Caco-2 (cell line): ENCODE data around the gene RNH1. TPM values are rescaled to one million over a fixed set of nuclear protein-coding genes. Genes with fewer than 3 reads are reported as not detected.
A peak's percentile ranks its signal among the peaks of the same experiment; 100 is the strongest.

Experiments used
- BruUV-seq: library from RNA; stranded (reverse); fragments of 400-500 nt; replicated peaks from 2 replicates; lab custom pipeline; 2021; lab: Mats Ljungman, UMichigan
- CTCF ChIA-PET: fragments of 300-600 bp; sonication (Branson Sonifier 250); formaldehyde crosslinking; loops from one replicate; lab custom pipeline; 2022; ENCODE audit warnings: antibody characterized with exemption; lab: Charles Lee
- POLR2A ChIA-PET: fragments of 300-600 bp; sonication (Branson Sonifier 250); formaldehyde crosslinking; loops from one replicate; lab custom pipeline; 2022; ENCODE audit warnings: antibody characterized with exemption; lab: Charles Lee
- DNase-seq, 2 experiments: peaks; one replicate each; pipeline versions ENCODE4 v3.0.0 to v3.0.0-alpha.2; 2020 to 2022
- H3K27me3 ChIP-seq: replicated peaks from 2 replicates; pipeline ENCODE4 v1.6.0; 2011; ENCODE audit warnings: low read length; ENCODE audit not compliant: control insufficient read depth, insufficient read depth
- H3K36me3 ChIP-seq: 2 replicates; pipeline ENCODE4 v1.5.1; 2011; ENCODE audit warnings: low read length; ENCODE audit not compliant: control insufficient read depth, insufficient read depth
- H3K4me1 ChIP-seq: fragments of 250-450 bp; sonication (Bioruptor Pico); 2 replicates; pipeline ENCODE4 v1.5.1; 2020; ENCODE audit warnings: mild to moderate bottlenecking
- H3K4me3 ChIP-seq: 2 replicates; pipeline ENCODE4 v1.5.1; 2011; ENCODE audit warnings: low read depth, mild to moderate bottlenecking, control low read depth, low read length
- H3K9me3 ChIP-seq: fragments of 250-450 bp; sonication (Bioruptor Pico); 2 replicates; pipeline ENCODE4 v1.5.1; 2020; ENCODE audit warnings: mild to moderate bottlenecking, moderate library complexity
- H3K27ac Mint-ChIP-seq: one replicate; pipeline ENCODE4 v1.8.0; 2022; ENCODE audit warnings: mixed read lengths; ENCODE audit not compliant: unreplicated experiment
- H3K27me3 Mint-ChIP-seq: one replicate; pipeline ENCODE4 v1.8.0; 2022; ENCODE audit warnings: mixed read lengths; ENCODE audit not compliant: insufficient read depth, unreplicated experiment
- H3K36me3 Mint-ChIP-seq: one replicate; pipeline ENCODE4 v1.8.0; 2022; ENCODE audit warnings: mild to moderate bottlenecking, mixed read lengths; ENCODE audit not compliant: insufficient read depth, unreplicated experiment
- H3K4me1 Mint-ChIP-seq: one replicate; pipeline ENCODE4 v1.8.0; 2022; ENCODE audit warnings: low read depth, mixed read lengths; ENCODE audit not compliant: unreplicated experiment
- H3K4me3 Mint-ChIP-seq: one replicate; pipeline ENCODE4 v1.8.0; 2022; ENCODE audit warnings: mild to moderate bottlenecking, moderate library complexity, mixed read lengths; ENCODE audit not compliant: unreplicated experiment
- H3K9me3 Mint-ChIP-seq: one replicate; pipeline ENCODE4 v1.8.0; 2022; ENCODE audit warnings: mixed read lengths; ENCODE audit not compliant: unreplicated experiment
- CTCF ChIP-seq, 2 experiments: fragments of 200-600 bp in 1 of 2; IDR thresholded peaks; 1 replicate in 1 of 2; 2 replicates in 1 of 2; pipeline versions ENCODE4 v1.5.1 to v1.8.0; 2011 to 2022; ENCODE audit warnings: antibody characterized with exemption in 1 of 2, control low read depth in 1 of 2, inconsistent platforms in 1 of 2, low read depth in 1 of 2, low read length in 1 of 2, mild to moderate bottlenecking in 1 of 2, moderate library complexity in 1 of 2; ENCODE audit not compliant: insufficient read depth in 1 of 2, severe bottlenecking in 1 of 2, unreplicated experiment in 1 of 2
- intact Hi-C: fragments of 100-400 bp; cut with micrococcal nuclease; formaldehyde crosslinking; loops from one replicate; pipeline ENCODE4 v1.10.0; 2022; ENCODE audit not compliant: unreplicated experiment
- total RNA-seq: library from RNA; stranded (reverse); gene quantifications from 2 replicates; pipeline ENCODE4 v1.2.3, GENCODE V29; 2022

Gene RNH1
- total RNA-seq, 1 experiment from 2014 or later: 136 TPM

DNA sequence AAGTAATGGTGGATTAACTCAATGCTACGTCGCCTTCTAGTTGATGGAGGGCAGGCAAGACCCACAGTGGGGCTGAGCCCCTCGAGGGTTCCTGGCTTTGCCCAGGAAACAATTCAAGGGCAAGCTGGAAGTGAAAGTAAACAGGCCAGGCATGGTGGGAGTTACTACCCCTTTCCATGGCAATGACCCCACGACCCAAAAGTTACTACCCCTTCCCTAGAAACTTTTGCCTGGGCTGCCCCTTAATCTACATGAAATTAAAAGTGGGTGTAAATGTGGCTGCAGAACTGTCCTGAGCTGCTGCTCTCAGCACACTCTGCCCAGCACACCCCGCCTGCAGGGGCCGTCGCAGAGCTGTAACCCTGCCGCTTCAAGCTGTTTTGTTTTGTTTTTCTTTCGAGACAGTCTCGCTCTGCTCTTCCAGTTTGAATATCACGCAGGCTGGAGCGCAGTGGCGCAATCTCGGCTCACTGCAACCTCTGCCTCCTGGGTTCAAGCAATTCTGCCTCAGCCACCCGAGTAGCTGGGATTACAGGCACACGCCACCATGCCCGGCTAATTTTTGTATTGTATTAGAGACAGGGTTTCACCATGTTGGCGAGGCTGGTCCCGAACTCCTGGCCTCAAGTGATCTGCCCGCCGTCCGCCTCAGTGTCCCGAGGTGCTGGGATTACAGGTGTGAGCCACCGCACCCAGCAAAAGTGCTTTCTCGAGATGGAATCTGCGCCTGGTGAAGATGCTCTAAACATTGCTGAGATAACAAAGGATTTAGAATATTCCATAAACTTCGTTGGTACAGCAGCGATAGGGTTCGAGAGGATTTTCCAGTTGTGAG lies 5.9 kb upstream of the RNH1 start:
- peaks cover 29% of the 10 kb centered on the region for H3K36me3 Mint-ChIP-seq

DNA sequence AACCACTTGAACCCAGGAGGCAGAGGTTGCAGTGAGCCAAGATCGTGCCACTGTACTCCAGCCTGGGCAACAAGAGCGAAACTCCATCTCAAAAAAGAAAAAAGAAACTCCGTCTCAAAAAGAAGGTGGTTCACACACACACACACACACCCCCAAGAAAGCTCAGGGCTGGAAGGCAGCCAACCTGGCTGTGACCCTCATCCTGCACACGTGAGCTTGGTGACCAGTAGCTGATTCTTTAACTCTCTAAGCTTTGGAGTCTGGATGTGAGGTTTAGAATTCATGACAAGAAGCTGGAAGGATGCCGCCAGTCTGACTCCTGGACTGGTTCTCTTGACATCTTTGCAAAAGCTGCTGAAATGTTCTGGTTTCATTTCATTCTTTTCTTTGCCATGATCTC lies 1.9 kb upstream of the RNH1 start:
- Histone ChIP-seq H3K9me3 (no peaks in the 10 kb centered on the region), H3K36me3 (no peaks in the 10 kb centered on the region; the same call in none of the 2 replicates), H3K4me1 (peaks cover 7% of the 10 kb centered on the region), H3K4me3 (no peak overlapping the region), H3K27me3 (no peaks in the 10 kb centered on the region)
- Mint-ChIP-seq H3K36me3 (peaks cover 44% of the 10 kb centered on the region), H3K9me3 (no peaks in the 10 kb centered on the region), H3K4me3 (peak overlapping the region; percentile 22), H3K27ac (no peak overlapping the region), H3K27me3 (no peaks in the 10 kb centered on the region), H3K4me1 (no peaks in the 10 kb centered on the region)
- intact Hi-C loops: loop anchor here (5.0 kb wide), 1 partner anchor 57 kb away; the partner anchor contains the start of gene PTDSS2
- DNase-seq: no peak
- CTCF ChIA-PET: no interaction called here
- TF ChIP-seq CTCF (IDR thresholded peaks at IDR 0.05; ENCODE audit: insufficient read depth in 1 of 2, low read depth in 1 of 2, low read length in 1 of 2, severe bottlenecking in 1 of 2, unreplicated experiment in 1 of 2): no peak
- POLR2A ChIA-PET: no interaction called here
- BruUV-seq: TSS peak; percentile 30

More for the DNA sequence above, 5.9 kb upstream of the RNH1 start:
- intact Hi-C loops: no loop called here
- no TSS peak for BruUV-seq
- Mint-ChIP-seq H3K9me3 (peaks cover 15% of the 10 kb centered on the region), H3K4me1 (no peaks in the 10 kb centered on the region), H3K27ac (no peak overlapping the region), H3K27me3 (no peaks in the 10 kb centered on the region), H3K4me3 (no peak overlapping the region)
- DNase-seq: no peak
- Histone ChIP-seq H3K4me1 (peaks cover 6% of the 10 kb centered on the region; the same call in 1 of the 2 replicates), H3K9me3 (peaks cover 6% of the 10 kb centered on the region; the same call in 1 of the 2 replicates), H3K4me3 (no peak overlapping the region), H3K36me3 (no peaks in the 10 kb centered on the region; the same call in 1 of the 2 replicates), H3K27me3 (no peaks in the 10 kb centered on the region)
- ChIA-PET POLR2A (interaction anchor here (0.6 kb wide), 2 partner anchors 63 to 173 kb away, joined by 4 to 6 read pairs; no protein-coding TSS in a partner anchor), CTCF (no interaction called here)
- no peak for TF ChIP-seq CTCF (IDR thresholded peaks at IDR 0.05; ENCODE audit: insufficient read depth in 1 of 2, low read depth in 1 of 2, low read length in 1 of 2, severe bottlenecking in 1 of 2, unreplicated experiment in 1 of 2)

DNA sequence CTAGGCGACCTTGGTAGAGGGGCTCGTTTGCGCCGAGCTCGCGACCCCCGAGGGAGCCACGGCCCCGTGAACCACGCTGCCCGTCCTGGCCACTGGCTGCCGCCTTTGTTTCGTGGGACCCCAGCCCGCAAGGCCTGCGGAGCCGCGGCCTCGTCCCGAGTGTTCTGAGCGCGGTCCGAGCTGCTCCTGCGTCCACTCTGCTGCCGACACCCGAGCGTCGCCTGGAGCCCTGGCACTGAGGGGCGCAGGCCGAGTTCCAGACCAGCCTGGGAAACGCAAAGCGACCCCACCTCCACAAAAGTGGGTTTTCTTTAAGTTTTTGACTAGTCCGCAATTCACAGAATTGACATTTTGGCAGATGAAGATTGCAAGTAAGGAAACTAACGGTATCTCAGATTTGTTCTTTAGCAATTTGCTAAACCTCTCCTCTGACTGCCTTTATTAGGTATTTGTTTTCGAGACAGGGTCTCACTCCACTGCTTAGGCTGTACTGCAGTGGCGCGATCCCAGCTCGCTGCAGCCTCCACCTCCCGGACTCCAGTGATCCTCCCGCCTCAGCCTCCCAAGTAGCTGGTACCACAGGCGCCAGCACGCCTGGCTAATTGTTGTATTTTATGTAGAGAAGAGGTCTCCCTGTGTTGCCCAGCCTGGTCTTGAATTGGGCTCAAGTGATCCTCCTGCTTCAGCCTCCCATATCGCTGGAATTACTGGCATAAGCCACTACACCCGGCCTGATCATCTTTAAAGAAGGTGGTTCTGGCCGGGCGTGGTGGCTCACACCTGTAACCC lies 879 bp upstream of the RNH1 start:
- Histone ChIP-seq H3K4me1 (peaks cover 7% of the 10 kb centered on the region), H3K4me3 (peak overlapping the region; percentile 100), H3K36me3 (no peaks in the 10 kb centered on the region; the same call in none of the 2 replicates), H3K9me3 (no peaks in the 10 kb centered on the region), H3K27me3 (no peaks in the 10 kb centered on the region)
- Mint-ChIP-seq H3K27ac (peak overlapping the region; percentile 100), H3K27me3 (no peaks in the 10 kb centered on the region), H3K4me1 (no peaks in the 10 kb centered on the region), H3K36me3 (peaks cover 44% of the 10 kb centered on the region), H3K4me3 (peak overlapping the region; percentile 96), H3K9me3 (no peaks in the 10 kb centered on the region)
- intact Hi-C loops: loop anchor here (2.0 to 5.0 kb wide), 2 partner anchors 29 to 56 kb away; partner anchors contain the start of genes LRRC56 and PTDSS2
- CTCF ChIA-PET: no interaction called here
- no peak for TF ChIP-seq CTCF (IDR thresholded peaks at IDR 0.05; ENCODE audit: insufficient read depth in 1 of 2, low read depth in 1 of 2, low read length in 1 of 2, severe bottlenecking in 1 of 2, unreplicated experiment in 1 of 2)
- DNase-seq: no peak
- BruUV-seq: TSS peak; percentile 20
- POLR2A ChIA-PET: no interaction called here
